OCI-LY1 (cell line): ENCODE results near the gene TMEM247.

Source experiments
- H2AFZ ChIP-seq: fragments of 200-600 bp; sonication (generic), shearing (Covaris generic); 2 replicates; pipeline ENCODE4 v1.6.0; 2014; ENCODE audit warnings: antibody characterized with exemption, mild to moderate bottlenecking, low read length
- H3F3A ChIP-seq: fragments of 200-600 bp; sonication (generic), shearing (Covaris generic); 2 replicates; pipeline ENCODE4 v1.6.0; 2014; ENCODE audit warnings: mild to moderate bottlenecking, antibody characterized with exemption, low read length, moderate library complexity; ENCODE audit not compliant: insufficient read depth
- H3K27ac ChIP-seq: fragments of 200-600 bp; sonication (generic); 2 replicates; pipeline ENCODE4 v1.5.1; 2014; ENCODE audit warnings: low read length, mixed run types, mild to moderate bottlenecking, low read depth; ENCODE audit not compliant: poor library complexity, severe bottlenecking
- H3K27me3 ChIP-seq: fragments of 200-600 bp; sonication (generic); 2 replicates; pipeline ENCODE4 v1.6.0; 2014; ENCODE audit warnings: antibody characterized with exemption, mild to moderate bottlenecking, low read length, moderate library complexity; ENCODE audit not compliant: insufficient read depth
- H3K36me3 ChIP-seq: fragments of 200-600 bp; sonication (generic); 2 replicates; pipeline ENCODE4 v1.6.1; 2014; ENCODE audit warnings: mild to moderate bottlenecking, antibody characterized with exemption, low read length, moderate library complexity, mixed read lengths; ENCODE audit not compliant: insufficient read depth
- H3K4me1 ChIP-seq: fragments of 200-600 bp; sonication (generic); 2 replicates; pipeline ENCODE4 v1.5.1; 2014; ENCODE audit warnings: mild to moderate bottlenecking, low read length, moderate library complexity; ENCODE audit not compliant: insufficient read depth, severe bottlenecking
- H3K4me2 ChIP-seq: fragments of 200-600 bp; sonication (generic), shearing (Covaris generic); 2 replicates; pipeline ENCODE4 v1.6.1; 2014; ENCODE audit warnings: low read length
- H3K4me3 ChIP-seq: fragments of 200-600 bp; sonication (generic); 2 replicates; pipeline ENCODE4 v1.5.1; 2014; ENCODE audit warnings: low read length, low read depth, mild to moderate bottlenecking, mixed read lengths; ENCODE audit not compliant: poor library complexity, severe bottlenecking
- H3K79me2 ChIP-seq: fragments of 200-600 bp; shearing (Covaris generic); 2 replicates; pipeline ENCODE4 v1.6.1; 2016; ENCODE audit warnings: mixed run types, low read length, mixed read lengths; ENCODE audit not compliant: insufficient read depth
- H3K9ac ChIP-seq: fragments of 200-600 bp; sonication (generic), shearing (Covaris generic); 2 replicates; pipeline ENCODE4 v1.6.1; 2014; ENCODE audit warnings: mild to moderate bottlenecking, low read length, mixed read lengths
- H3K9me2 ChIP-seq: fragments of 200-600 bp; sonication (generic), shearing (Covaris generic); 2 replicates; pipeline ENCODE4 v1.6.1; 2014; ENCODE audit warnings: low read depth, mild to moderate bottlenecking, low read length, mixed read lengths
- H3K9me3 ChIP-seq: fragments of 200-600 bp; shearing (Covaris generic); 2 replicates; pipeline ENCODE4 v1.6.1; 2014; ENCODE audit warnings: low read length, mixed read lengths
- H4K20me1 ChIP-seq: fragments of 200-600 bp; sonication (generic), shearing (Covaris generic); 2 replicates; pipeline ENCODE4 v1.6.0; 2016; ENCODE audit warnings: mild to moderate bottlenecking, low read length; ENCODE audit not compliant: insufficient read depth
- CTCF ChIP-seq: fragments of 200-600 bp; sonication (generic), shearing (Covaris generic); IDR thresholded peaks from 2 replicates; pipeline ENCODE4 v1.5.1; 2017; ENCODE audit warnings: mild to moderate bottlenecking, antibody characterized with exemption, low read length, moderate library complexity, mixed read lengths
- EZH2 ChIP-seq: fragments of 200-600 bp; sonication (generic), shearing (Covaris generic); IDR thresholded peaks from 2 replicates; pipeline ENCODE4 v1.8.0; 2017; ENCODE audit warnings: borderline replicate concordance, mixed run types, mild to moderate bottlenecking, antibody characterized with exemption, low read length, moderate library complexity, mixed read lengths

TMEM247 gene

GRCh38 chr2:46500801-46501200, 21.4 kb downstream of the TMEM247 start:
- H3K27me3 ChIP-seq, result peaks cover 3% of the 10 kb centered on the region
- H3K4me3 ChIP-seq, result no peak overlapping the region
- no peak for TF ChIP-seq CTCF
- H3K4me1 ChIP-seq, result peaks cover 19% of the 10 kb centered on the region
- no peaks in the 10 kb centered on the region for H3F3A ChIP-seq
- peak overlapping the region; percentile 100 for H3K4me2 ChIP-seq
- no peaks in the 10 kb centered on the region for H3K9me2 ChIP-seq
- no peaks in the 10 kb centered on the region for H3K9me3 ChIP-seq
- H3K27ac ChIP-seq, result no peak overlapping the region
- no peaks in the 10 kb centered on the region for H4K20me1 ChIP-seq
- H3K36me3 ChIP-seq, result no peaks in the 10 kb centered on the region
- H3K9ac ChIP-seq, result no peak overlapping the region
- H3K79me2 ChIP-seq, result no peaks in the 10 kb centered on the region
- no peak overlapping the region for H2AFZ ChIP-seq

GRCh38 chr2:46502291-46502885, 23.0 kb downstream of the TMEM247 start:
- Histone ChIP-seq H3K9me2 (no peaks in the 10 kb centered on the region), H3K36me3 (no peaks in the 10 kb centered on the region), H3K4me2 (no peak overlapping the region), H2AFZ (no peak overlapping the region), H3F3A (no peaks in the 10 kb centered on the region), H3K4me3 (no peak overlapping the region), H3K9ac (no peak overlapping the region), H3K27me3 (peaks cover 3% of the 10 kb centered on the region), H3K9me3 (no peaks in the 10 kb centered on the region), H3K27ac (no peak overlapping the region), H3K79me2 (no peaks in the 10 kb centered on the region), H4K20me1 (no peaks in the 10 kb centered on the region), H3K4me1 (peaks cover 19% of the 10 kb centered on the region)
- TF ChIP-seq CTCF, result no peak
- TF ChIP-seq EZH2, result no peak

- H4K20me1 ChIP-seq, result no peaks in the 10 kb centered on the region
- 0 out of 2 replicates have a peak, but pooled peaks cover 2% of the 10 kb centered on the region for H3K27me3 ChIP-seq
- no peak overlapping the region for H2AFZ ChIP-seq
- H3F3A ChIP-seq, result no peaks in the 10 kb centered on the region
- peaks cover 19% of the 10 kb centered on the region for H3K4me1 ChIP-seq
- H3K27ac ChIP-seq, result no peak overlapping the region
- no peak overlapping the region for H3K4me2 ChIP-seq
- no peak overlapping the region for H3K4me3 ChIP-seq
- no peak overlapping the region for H3K9ac ChIP-seq
- no peaks in the 10 kb centered on the region for H3K9me3 ChIP-seq
- H3K9me2 ChIP-seq, result no peaks in the 10 kb centered on the region
- H3K36me3 ChIP-seq, result no peaks in the 10 kb centered on the region
- no peaks in the 10 kb centered on the region for H3K79me2 ChIP-seq
- TF ChIP-seq EZH2 (no peak), CTCF (no peak)
Measured at GRCh38 chr2:46503686-46504085, 24.3 kb downstream of the TMEM247 start.
